ENCODE data around the gene CHSY1. TPM values are rescaled to one million over a fixed set of nuclear protein-coding genes. Genes with fewer than 3 reads are reported as not detected.

Gene CHSY1
- total RNA-seq, 4 donors from 2014 or later = 19.2 to 36.8 (median 28.1) TPM

DNA sequence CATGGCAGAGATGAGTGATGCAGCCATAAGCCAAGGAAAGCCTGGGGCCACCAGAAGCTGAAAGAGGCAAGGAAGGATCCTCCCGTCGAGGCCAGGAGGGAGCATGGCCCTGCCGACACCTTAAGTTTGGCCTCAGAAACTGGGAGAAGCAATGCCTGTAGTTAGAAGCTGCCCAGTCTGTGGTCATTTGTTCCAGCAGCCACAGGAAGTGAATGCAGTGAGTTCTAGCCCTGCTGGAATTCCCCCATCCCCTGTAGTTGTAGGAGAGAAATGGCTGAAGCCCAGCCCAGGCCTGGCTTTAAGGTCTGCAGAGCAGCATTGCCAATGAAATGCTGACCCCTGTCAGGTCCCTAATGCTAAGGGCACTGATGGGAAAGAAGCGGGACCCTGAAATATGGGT is 12.2 kb upstream of the CHSY1 start:
- TF ChIP-seq, protein P1, sequence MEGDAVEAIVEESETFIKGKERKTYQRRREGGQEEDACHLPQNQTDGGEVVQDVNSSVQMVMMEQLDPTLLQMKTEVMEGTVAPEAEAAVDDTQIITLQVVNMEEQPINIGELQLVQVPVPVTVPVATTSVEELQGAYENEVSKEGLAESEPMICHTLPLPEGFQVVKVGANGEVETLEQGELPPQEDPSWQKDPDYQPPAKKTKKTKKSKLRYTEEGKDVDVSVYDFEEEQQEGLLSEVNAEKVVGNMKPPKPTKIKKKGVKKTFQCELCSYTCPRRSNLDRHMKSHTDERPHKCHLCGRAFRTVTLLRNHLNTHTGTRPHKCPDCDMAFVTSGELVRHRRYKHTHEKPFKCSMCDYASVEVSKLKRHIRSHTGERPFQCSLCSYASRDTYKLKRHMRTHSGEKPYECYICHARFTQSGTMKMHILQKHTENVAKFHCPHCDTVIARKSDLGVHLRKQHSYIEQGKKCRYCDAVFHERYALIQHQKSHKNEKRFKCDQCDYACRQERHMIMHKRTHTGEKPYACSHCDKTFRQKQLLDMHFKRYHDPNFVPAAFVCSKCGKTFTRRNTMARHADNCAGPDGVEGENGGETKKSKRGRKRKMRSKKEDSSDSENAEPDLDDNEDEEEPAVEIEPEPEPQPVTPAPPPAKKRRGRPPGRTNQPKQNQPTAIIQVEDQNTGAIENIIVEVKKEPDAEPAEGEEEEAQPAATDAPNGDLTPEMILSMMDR (IDR thresholded peaks at IDR 0.05; ENCODE audit: low read depth) = no peak

DNA sequence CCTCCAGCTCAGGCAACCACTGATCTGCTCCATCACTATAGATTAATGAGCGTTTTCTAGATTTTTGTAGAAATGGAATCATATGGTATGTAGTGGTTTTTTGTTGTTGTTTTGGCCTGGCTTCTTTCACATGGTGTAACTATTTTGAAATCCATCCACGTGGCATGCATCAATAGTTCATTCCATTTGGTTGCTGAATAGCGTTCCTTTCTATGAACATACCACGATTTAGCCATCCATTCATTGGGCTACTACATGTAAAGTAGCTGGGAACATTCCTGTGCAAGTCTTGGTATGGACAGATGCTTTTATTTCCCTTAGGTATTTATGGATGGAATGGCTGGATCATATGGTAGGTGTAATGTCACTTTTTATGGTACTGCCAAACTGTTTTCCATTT is 10.7 kb upstream of the CHSY1 start:
- TF ChIP-seq, protein P1 (IDR thresholded peaks at IDR 0.05; ENCODE audit: low read depth) = no peak

DNA sequence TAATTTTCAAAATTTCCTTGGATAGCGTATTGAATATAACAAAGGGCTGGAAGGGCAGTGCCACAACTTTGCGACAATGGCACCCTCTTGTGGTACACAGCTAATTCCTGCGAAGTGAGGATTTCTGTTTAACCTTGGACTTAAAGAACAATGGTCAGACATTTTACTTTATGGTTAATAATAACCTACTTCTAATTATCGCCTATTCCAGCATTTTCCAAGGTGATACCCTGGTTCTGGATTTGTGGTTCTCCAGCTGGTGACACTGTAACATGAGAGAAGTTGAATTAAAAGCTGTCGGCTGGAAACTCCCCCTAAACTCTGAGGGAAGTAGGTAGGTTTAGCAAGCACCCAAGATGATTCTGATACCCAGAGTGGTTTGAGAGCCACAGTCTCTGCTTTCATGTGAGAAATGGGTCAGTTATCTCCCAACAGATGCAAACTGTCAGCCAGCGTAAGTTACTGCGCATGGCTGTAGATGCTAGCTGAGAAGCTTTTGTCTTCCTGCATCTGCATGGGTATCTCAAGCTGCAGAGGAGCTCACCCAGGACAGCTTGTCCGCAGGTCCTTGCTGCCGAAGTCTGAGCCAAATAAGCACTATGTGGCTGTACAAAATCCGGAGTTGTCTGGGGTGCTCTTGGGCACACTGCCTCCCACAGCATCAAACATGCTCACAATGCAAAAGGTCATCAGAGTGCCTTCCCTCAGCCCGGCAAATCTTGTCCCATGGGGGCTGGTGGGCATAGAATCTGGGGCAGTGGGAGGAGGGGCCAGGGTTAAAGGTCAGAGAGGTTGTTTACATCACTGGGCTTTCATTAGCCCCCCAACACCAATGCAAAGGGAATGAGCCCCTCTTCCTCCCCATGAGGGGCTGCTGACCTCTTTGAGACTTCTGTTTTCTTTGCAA is 6.6 kb upstream of the CHSY1 start:
- TF ChIP-seq, protein P1 (IDR thresholded peaks at IDR 0.05; ENCODE audit: low read depth) = no peak

DNA sequence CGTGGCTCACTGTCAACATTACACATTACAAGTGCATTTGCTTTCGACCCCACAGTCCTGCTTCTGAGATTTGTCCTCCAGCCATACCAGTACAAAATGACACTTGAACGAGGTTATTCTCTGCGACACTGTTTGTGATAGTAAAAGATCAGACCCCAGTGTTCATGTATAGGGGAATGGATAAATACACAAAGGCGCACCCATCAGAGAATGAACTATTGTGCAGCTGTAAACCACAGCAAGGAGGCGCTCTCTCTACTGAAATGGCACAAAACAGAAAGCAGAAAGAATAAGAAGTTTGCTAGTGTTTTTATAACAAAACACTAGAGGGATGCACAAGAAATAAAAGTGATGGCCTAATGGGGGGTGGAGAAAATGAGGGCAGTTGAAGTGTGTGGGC is 4.9 kb upstream of the CHSY1 start:
- TF ChIP-seq, protein P1 (IDR thresholded peaks at IDR 0.05; ENCODE audit: low read depth) = no peak

DNA sequence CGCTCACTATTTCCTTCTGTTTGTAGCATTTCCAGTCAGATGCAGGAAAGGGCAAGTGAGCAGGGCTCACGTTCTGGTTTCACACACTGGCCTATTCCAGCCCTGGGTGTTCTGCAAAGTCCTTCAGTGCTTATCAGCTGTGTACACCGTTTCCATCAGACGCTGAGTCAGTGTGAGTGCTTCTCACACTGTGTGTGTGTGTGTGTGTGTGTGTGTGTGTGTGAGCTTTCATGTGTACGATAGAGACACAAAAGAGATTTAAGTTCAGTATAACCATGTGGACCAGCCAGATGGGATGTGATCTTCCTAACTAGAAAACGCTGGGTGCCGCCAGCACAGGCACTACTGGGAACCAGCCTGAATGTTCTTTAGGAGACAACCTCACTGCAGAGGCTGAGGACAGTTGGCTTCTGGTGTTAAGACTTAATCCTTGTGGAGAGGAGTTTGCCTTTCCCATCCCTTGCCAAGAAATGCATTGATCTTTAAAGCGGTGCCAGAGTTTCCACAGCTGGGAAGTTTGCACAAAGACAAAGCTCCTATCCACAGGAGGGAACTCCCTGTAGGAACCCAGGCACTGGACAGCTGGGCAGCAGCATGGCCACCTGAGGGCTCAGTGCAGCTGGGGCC is 3.9 kb upstream of the CHSY1 start:
- TF ChIP-seq, protein P1 (IDR thresholded peaks at IDR 0.05; ENCODE audit: low read depth) = no peak

DNA sequence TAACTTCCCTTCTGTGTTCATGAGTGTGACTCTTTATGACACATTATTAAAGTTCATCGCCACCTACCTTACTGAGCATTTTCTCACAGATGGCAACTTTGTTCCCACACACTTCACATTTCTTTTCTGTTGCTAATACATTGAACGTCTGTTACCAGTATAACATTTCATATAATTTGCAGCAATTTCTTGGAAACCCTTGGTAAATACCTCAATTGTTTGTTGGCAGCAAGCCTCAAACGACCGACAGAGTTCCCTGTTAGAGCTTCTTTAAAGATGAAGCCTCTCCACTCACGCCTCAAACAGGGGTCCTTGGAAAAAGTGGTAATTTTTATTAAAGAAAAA is 3.2 kb upstream of the CHSY1 start:
- TF ChIP-seq, protein P1 (IDR thresholded peaks at IDR 0.05; ENCODE audit: low read depth) = no peak
